ENCODE data around the gene CCL4. TPM values are rescaled to one million over a fixed set of nuclear protein-coding genes. Genes with fewer than 3 reads are reported as not detected.
"Not testable (repeated sequence)": the region's sequence is repeated elsewhere in the genome, so short reads cannot be mapped to it uniquely, and the experiment has no call there.

Gene CCL4
- not detected in 2 replicates for polyA plus RNA-seq
- not detected in 2 replicates for polyA minus RNA-seq

- not testable (repeated sequence) for H3K79me2 ChIP-seq (replicated peaks; ENCODE audit: insufficient read depth, low read length); H3K36me3 ChIP-seq (ENCODE audit: insufficient read depth, low read length); H3K27me3 ChIP-seq (ENCODE audit: insufficient read depth, low read depth, low read length); H3K9me3 ChIP-seq (ENCODE audit: low read length); H3K9me2 ChIP-seq (ENCODE audit: insufficient read depth, low read length); H3F3A ChIP-seq (ENCODE audit: insufficient read depth, low read length, poor library complexity, severe bottlenecking); H3K4me2 ChIP-seq (ENCODE audit: low read length); H3K27ac ChIP-seq (ENCODE audit: low read length); H3K4me3 ChIP-seq (ENCODE audit: low read length); H2AFZ ChIP-seq (ENCODE audit: low read depth, low read length); H4K20me1 ChIP-seq (ENCODE audit: insufficient read depth); H3K9ac ChIP-seq (ENCODE audit: low read length)
Observed at GRCh38 chr17:36103401-36103975, at the start of gene CCL4. Gene CCL4 (plus strand): TSS chr17:36103827. CDS start chr17:36103906, 79 bp downstream.

- no peaks in the 10 kb centered on the region for H3K9me3 ChIP-seq (ENCODE audit: low read length)
- H3K9ac ChIP-seq (ENCODE audit: low read length), result no peak overlapping the region
- H3K9me2 ChIP-seq (ENCODE audit: insufficient read depth, low read length), result no peaks in the 10 kb centered on the region
- TF ChIP-seq EZH2 (IDR thresholded peaks at IDR 0.05; ENCODE audit: borderline replicate concordance, insufficient read depth, low read length, poor library complexity, severe bottlenecking) (no peak), SMC3 (conservative IDR thresholded peaks at IDR 0.05; ENCODE audit: poor library complexity) (no peak), TAF1 (IDR thresholded peaks at IDR 0.05; ENCODE audit: low read depth) (no peak), EP300 (conservative IDR thresholded peaks at IDR 0.05; ENCODE audit: poor library complexity, severe bottlenecking) (no peak), RAD21 (conservative IDR thresholded peaks at IDR 0.05) (no peak), POLR2AphosphoS5 (IDR thresholded peaks at IDR 0.05) (no peak), MXI1 (conservative IDR thresholded peaks at IDR 0.05; ENCODE audit: poor library complexity, severe bottlenecking) (no peak)
- TF ChIP-seq, protein P1, sequence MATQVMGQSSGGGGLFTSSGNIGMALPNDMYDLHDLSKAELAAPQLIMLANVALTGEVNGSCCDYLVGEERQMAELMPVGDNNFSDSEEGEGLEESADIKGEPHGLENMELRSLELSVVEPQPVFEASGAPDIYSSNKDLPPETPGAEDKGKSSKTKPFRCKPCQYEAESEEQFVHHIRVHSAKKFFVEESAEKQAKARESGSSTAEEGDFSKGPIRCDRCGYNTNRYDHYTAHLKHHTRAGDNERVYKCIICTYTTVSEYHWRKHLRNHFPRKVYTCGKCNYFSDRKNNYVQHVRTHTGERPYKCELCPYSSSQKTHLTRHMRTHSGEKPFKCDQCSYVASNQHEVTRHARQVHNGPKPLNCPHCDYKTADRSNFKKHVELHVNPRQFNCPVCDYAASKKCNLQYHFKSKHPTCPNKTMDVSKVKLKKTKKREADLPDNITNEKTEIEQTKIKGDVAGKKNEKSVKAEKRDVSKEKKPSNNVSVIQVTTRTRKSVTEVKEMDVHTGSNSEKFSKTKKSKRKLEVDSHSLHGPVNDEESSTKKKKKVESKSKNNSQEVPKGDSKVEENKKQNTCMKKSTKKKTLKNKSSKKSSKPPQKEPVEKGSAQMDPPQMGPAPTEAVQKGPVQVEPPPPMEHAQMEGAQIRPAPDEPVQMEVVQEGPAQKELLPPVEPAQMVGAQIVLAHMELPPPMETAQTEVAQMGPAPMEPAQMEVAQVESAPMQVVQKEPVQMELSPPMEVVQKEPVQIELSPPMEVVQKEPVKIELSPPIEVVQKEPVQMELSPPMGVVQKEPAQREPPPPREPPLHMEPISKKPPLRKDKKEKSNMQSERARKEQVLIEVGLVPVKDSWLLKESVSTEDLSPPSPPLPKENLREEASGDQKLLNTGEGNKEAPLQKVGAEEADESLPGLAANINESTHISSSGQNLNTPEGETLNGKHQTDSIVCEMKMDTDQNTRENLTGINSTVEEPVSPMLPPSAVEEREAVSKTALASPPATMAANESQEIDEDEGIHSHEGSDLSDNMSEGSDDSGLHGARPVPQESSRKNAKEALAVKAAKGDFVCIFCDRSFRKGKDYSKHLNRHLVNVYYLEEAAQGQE (IDR thresholded peaks at IDR 0.05; ENCODE audit: borderline replicate concordance), result no peak
- TF ChIP-seq, protein P2, sequence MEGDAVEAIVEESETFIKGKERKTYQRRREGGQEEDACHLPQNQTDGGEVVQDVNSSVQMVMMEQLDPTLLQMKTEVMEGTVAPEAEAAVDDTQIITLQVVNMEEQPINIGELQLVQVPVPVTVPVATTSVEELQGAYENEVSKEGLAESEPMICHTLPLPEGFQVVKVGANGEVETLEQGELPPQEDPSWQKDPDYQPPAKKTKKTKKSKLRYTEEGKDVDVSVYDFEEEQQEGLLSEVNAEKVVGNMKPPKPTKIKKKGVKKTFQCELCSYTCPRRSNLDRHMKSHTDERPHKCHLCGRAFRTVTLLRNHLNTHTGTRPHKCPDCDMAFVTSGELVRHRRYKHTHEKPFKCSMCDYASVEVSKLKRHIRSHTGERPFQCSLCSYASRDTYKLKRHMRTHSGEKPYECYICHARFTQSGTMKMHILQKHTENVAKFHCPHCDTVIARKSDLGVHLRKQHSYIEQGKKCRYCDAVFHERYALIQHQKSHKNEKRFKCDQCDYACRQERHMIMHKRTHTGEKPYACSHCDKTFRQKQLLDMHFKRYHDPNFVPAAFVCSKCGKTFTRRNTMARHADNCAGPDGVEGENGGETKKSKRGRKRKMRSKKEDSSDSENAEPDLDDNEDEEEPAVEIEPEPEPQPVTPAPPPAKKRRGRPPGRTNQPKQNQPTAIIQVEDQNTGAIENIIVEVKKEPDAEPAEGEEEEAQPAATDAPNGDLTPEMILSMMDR (IDR thresholded peaks at IDR 0.05; ENCODE audit: poor library complexity, severe bottlenecking), result no peak
- H4K20me1 ChIP-seq (ENCODE audit: insufficient read depth), result no peaks in the 10 kb centered on the region
- no peaks in the 10 kb centered on the region for H3F3A ChIP-seq (ENCODE audit: insufficient read depth, low read length, poor library complexity, severe bottlenecking)
- no peak overlapping the region for H3K4me2 ChIP-seq (ENCODE audit: low read length)
- no peaks in the 10 kb centered on the region for H3K36me3 ChIP-seq (ENCODE audit: insufficient read depth, low read length)
- H3K79me2 ChIP-seq (replicated peaks; ENCODE audit: insufficient read depth, low read length), result no peaks in the 10 kb centered on the region
- H3K4me3 ChIP-seq (ENCODE audit: low read length), result no peak overlapping the region
- H3K27me3 ChIP-seq (ENCODE audit: insufficient read depth, low read depth, low read length), result no peaks in the 10 kb centered on the region
- H3K27ac ChIP-seq (ENCODE audit: low read length), result no peak overlapping the region
- no peak overlapping the region for H2AFZ ChIP-seq (ENCODE audit: low read depth, low read length)
Observed at GRCh38 chr17:36055171-36055570, 48.5 kb upstream of the CCL4 start.

Measured in neural cell (in vitro differentiated cells).